GM12873 (cell line): ENCODE results near the gene RCN2.

Experiments
- TF ChIP-seq, protein P1 (sequence below): IDR thresholded peaks from 2 replicates; pipeline ENCODE4 v1.5.1; 2012; ENCODE audit warnings: low read depth, mild to moderate bottlenecking, moderate library complexity, low read length, control low read depth; ENCODE audit not compliant: insufficient read depth; ENCODE audit errors: missing control alignments

RCN2 gene

GRCh38 chr15:76994971-76995945, 63.7 kb downstream of the RCN2 start, which contains the start of gene PSTPIP1:
TSS of gene PSTPIP1 (plus strand) at chr15:76995126. CDS start at chr15:76995574, 448 bp downstream.
- TF ChIP-seq, protein P1, sequence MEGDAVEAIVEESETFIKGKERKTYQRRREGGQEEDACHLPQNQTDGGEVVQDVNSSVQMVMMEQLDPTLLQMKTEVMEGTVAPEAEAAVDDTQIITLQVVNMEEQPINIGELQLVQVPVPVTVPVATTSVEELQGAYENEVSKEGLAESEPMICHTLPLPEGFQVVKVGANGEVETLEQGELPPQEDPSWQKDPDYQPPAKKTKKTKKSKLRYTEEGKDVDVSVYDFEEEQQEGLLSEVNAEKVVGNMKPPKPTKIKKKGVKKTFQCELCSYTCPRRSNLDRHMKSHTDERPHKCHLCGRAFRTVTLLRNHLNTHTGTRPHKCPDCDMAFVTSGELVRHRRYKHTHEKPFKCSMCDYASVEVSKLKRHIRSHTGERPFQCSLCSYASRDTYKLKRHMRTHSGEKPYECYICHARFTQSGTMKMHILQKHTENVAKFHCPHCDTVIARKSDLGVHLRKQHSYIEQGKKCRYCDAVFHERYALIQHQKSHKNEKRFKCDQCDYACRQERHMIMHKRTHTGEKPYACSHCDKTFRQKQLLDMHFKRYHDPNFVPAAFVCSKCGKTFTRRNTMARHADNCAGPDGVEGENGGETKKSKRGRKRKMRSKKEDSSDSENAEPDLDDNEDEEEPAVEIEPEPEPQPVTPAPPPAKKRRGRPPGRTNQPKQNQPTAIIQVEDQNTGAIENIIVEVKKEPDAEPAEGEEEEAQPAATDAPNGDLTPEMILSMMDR, result no peak

DNA sequence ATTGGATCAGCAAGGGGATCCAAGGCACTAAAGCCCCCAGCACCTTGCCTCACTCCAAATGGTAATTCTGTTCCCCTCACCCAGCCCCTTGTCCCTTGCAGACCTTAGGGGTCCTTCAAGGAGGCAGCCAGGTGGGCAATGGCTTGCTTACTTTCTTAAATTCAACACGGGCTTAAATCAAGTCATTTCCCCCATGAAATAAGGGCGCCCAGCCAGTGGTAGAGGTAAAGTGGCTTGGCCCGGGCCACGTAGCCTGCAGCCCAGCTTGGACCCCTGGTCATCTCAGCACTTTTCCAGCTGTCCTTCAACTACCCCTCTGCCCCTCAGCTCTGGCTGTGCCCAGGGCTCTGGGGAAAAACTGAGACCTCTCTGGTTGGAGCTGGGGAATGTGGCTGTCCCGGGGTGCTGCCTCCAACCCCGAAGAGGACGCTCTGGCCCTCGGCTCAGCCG, 64.6 kb downstream of the RCN2 start:
- TF ChIP-seq, protein P1, result no peak

DNA sequence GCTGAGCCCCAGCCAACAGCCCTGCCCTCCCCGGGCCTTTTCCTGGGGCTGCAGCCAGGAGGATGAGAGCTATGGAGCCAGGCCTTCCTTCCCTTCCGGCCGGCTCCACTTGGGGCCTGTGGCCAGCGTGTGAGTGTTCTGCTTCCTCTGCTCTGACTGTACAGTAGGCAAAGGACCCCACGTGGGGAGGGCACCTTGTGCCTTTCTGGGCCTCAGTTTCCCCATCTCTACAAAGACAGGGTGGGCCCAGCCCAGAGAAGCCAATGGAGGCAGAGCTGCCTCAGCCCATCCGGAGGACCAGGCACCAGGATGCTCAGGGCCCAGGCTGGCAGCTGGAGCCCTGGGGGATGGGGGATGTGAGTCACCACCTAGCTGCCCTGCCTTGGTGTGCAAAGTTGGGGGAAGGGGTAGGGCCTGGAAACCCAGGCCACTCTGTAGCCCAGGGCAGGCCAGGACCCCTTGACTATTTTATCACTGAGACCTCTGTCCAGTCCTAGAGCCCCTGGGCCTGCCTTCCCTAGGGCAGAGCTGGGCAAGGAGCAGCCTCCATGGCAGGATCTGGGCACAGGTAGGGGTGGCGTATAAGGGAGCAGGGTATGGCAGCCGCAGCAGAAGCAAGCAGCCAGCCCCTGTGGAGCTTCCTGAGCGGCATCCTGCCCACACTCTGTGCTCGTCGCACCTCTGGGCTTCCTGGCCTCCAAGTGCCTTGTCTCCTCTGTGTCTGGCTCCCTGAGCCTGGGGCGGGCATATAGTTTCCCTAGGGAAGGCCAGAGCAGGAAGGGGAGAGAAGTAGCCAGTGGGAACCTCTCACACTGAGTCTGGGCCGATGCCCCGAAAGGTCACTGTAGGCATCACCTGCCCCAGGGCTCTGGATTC, 65.2 kb downstream of the RCN2 start:
- TF ChIP-seq, protein P1, result no peak

DNA sequence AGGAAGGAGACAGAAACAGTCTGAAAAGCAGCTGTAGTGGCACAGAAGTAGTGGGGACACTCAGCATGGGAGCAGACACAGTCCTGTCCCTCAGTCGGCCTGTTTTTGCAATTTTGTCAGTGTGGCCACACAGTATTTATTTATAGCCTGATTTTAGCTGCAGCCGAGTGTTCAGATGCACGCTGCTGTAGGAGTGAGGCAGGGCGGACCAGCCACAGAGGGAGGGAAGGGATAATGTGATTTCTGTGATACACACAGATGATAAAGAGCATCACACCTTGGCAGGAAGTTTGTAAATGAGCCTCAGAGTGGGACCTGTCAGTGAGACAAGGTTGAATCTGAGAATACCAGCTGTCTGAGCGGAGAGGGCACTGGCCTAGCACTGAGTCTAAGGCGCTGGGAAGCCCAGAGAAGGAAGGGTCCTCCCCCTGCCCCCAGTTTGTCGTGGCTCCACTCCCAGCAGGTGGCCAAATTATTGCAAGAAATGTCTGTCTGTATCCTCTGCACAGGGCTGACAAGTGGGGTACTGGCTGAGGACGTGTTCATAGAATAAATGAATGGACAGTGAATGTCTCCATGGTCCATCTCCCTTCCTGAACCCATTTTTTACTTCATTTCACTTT, 67.2 kb downstream of the RCN2 start:
- TF ChIP-seq, protein P1, result no peak

GRCh38 chr15:76999996-77000395, 68.4 kb downstream of the RCN2 start:
- TF ChIP-seq, protein P1, result no peak

- TF ChIP-seq, protein P1, result no peak
Measured at GRCh38 chr15:77001351-77001750, 69.8 kb downstream of the RCN2 start.
